H1 (cell line): Measurements from ENCODE around the gene CHI3L2. TPM values are rescaled to one million over a fixed set of nuclear protein-coding genes. Genes with fewer than 3 reads are reported as not detected.

Source experiments
- CTCF ChIA-PET: fragments of 300-600 bp; sonication (Branson Sonifier 250); formaldehyde crosslinking; loops from one replicate; lab custom pipeline; 2021; ENCODE audit not compliant: partially characterized antibody; lab: Charles Lee
- POLR2A ChIA-PET: fragments of 300-600 bp; sonication (Branson Sonifier 250); formaldehyde crosslinking; loops from one replicate; lab custom pipeline; 2021; ENCODE audit warnings: inconsistent platforms; ENCODE audit not compliant: partially characterized antibody; lab: Charles Lee
- DNase-seq, 2 experiments: peaks; one replicate each; pipeline versions ENCODE4 v3.0.0 to v3.0.0-alpha.2; 2010 to 2022; ENCODE audit warnings: low spot score in 2 of 2, low read depth in 1 of 2, mixed read lengths in 1 of 2
- FAIRE-seq: peaks from 2 replicates; lab custom pipeline; 2011; peaks lifted over from hg19 to GRCh38; lab: Jason Lieb, UNC
- H2AFZ ChIP-seq: 2 replicates; pipeline ENCODE4 v1.8.1; 2012; ENCODE audit warnings: low read length, inconsistent platforms
- H2AK5ac ChIP-seq: 2 replicates; pipeline ENCODE4 v1.6.1; 2013; ENCODE audit warnings: low read depth, low read length
- H2BK120ac ChIP-seq: replicated peaks from 2 replicates; pipeline ENCODE3; 2013; ENCODE audit warnings: low read depth, low read length, inconsistent platforms
- H2BK12ac ChIP-seq: 2 replicates; pipeline ENCODE4 v1.6.1; 2013; ENCODE audit warnings: low read depth, low read length
- H2BK15ac ChIP-seq: 2 replicates; pipeline ENCODE4 v1.6.1; 2013; ENCODE audit warnings: low read length
- H2BK20ac ChIP-seq: 2 replicates; pipeline ENCODE4 v1.6.1; 2013; ENCODE audit warnings: low read length
- H2BK5ac ChIP-seq: 2 replicates; pipeline ENCODE4 v1.6.1; 2013; ENCODE audit warnings: low read depth, low read length
- H3K14ac ChIP-seq: 2 replicates; pipeline ENCODE4 v1.6.1; 2013; ENCODE audit warnings: inconsistent platforms; ENCODE audit not compliant: insufficient read length
- H3K18ac ChIP-seq: 2 replicates; pipeline ENCODE4 v1.6.1; 2013; ENCODE audit warnings: low read length; ENCODE audit errors: extremely low read depth
- H3K23ac ChIP-seq: 2 replicates; pipeline ENCODE4 v1.6.1; 2013; ENCODE audit warnings: inconsistent platforms; ENCODE audit not compliant: insufficient read length
- H3K23me2 ChIP-seq: 2 replicates; pipeline ENCODE4 v1.6.1; 2013; ENCODE audit warnings: low read depth, low read length
- H3K27ac ChIP-seq: 2 replicates; pipeline ENCODE4 v1.6.1; 2011; ENCODE audit warnings: low read depth, low read length, inconsistent platforms
- H3K27me3 ChIP-seq, 4 experiments: replicated peaks in 1 of 4; 1 replicate in 1 of 4; 2 replicates in 3 of 4; pipeline versions ENCODE4 v1.6.1 to v1.8.1; 2011 to 2013; ENCODE audit warnings: low read length in 3 of 4, mild to moderate bottlenecking in 3 of 4, inconsistent platforms in 2 of 4, mixed read lengths in 2 of 4, moderate library complexity in 1 of 4; ENCODE audit not compliant: control insufficient read depth in 3 of 4, insufficient read depth in 3 of 4; ENCODE audit errors: extremely low read depth in 1 of 4
- H3K36me3 ChIP-seq, 4 experiments: 2 replicates each; pipeline versions ENCODE4 v1.6.1 to v1.8.1; 2011 to 2013; ENCODE audit warnings: mild to moderate bottlenecking in 4 of 4, low read length in 3 of 4, moderate library complexity in 2 of 4, control low read depth in 1 of 4, inconsistent platforms in 1 of 4; ENCODE audit not compliant: insufficient read depth in 4 of 4, control insufficient read depth in 2 of 4
- H3K4ac ChIP-seq: replicated peaks from 2 replicates; pipeline ENCODE3; 2013; ENCODE audit warnings: low read length, low read depth, mixed read lengths, inconsistent platforms; ENCODE audit not compliant: insufficient read length
- H3K4me1 ChIP-seq, 4 experiments: replicated peaks in 1 of 4; 1 replicate in 1 of 4; 2 replicates in 3 of 4; pipeline versions ENCODE4 v1.6.1 to v1.8.1; 2011 to 2013; ENCODE audit warnings: low read length in 3 of 4, inconsistent platforms in 2 of 4, mixed read lengths in 1 of 4; ENCODE audit not compliant: insufficient read depth in 4 of 4, control insufficient read depth in 3 of 4
- H3K4me2 ChIP-seq, 2 experiments: 2 replicates each; pipeline versions ENCODE4 v1.6.1 to v1.8.1; 2011 to 2013; ENCODE audit warnings: low read depth in 2 of 2, low read length in 2 of 2, control low read depth in 1 of 2, inconsistent platforms in 1 of 2, mild to moderate bottlenecking in 1 of 2; ENCODE audit not compliant: insufficient read depth in 1 of 2
- H3K4me3 ChIP-seq, 4 experiments: fragments of 200-600, 300-600 bp in 1 of 4; sonication (generic), shearing (Covaris generic), sonication (Bioruptor Twin) in 1 of 4; 2 replicates each; pipeline versions ENCODE4 v1.5.1 to v1.8.1; 2011 to 2016; ENCODE audit warnings: low read length in 4 of 4, low read depth in 3 of 4, control low read depth in 2 of 4, inconsistent platforms in 2 of 4, mild to moderate bottlenecking in 2 of 4, mixed read lengths in 1 of 4, moderate library complexity in 1 of 4; ENCODE audit not compliant: insufficient read depth in 2 of 4; ENCODE audit errors: extremely low read depth in 1 of 4
- H3K56ac ChIP-seq: replicated peaks from 2 replicates; pipeline ENCODE3; 2013; ENCODE audit warnings: low read depth, mild to moderate bottlenecking, mixed read lengths, low read length, inconsistent platforms; ENCODE audit not compliant: insufficient read length
- H3K79me1 ChIP-seq: 2 replicates; pipeline ENCODE4 v1.6.1; 2013; ENCODE audit warnings: low read depth, low read length, control low read depth
- H3K79me2 ChIP-seq, 2 experiments: 2 replicates each; pipeline versions ENCODE4 v1.6.1 to v1.8.1; 2012 to 2013; ENCODE audit warnings: low read length in 2 of 2, mild to moderate bottlenecking in 2 of 2, inconsistent platforms in 1 of 2; ENCODE audit not compliant: insufficient read depth in 2 of 2, control insufficient read depth in 1 of 2
- H3K9ac ChIP-seq, 4 experiments: replicated peaks in 1 of 4; 1 replicate in 1 of 4; 2 replicates in 3 of 4; pipeline versions ENCODE4 v1.6.1 to v1.8.1; 2011 to 2013; ENCODE audit warnings: low read depth in 3 of 4, low read length in 3 of 4, control low read depth in 2 of 4, mild to moderate bottlenecking in 2 of 4, moderate library complexity in 2 of 4, inconsistent platforms in 1 of 4; ENCODE audit errors: extremely low read depth in 1 of 4
- H3K9me3 ChIP-seq, 2 experiments: 2 replicates each; pipeline versions ENCODE4 v1.6.1 to v1.8.1; 2012 to 2013; ENCODE audit warnings: mild to moderate bottlenecking in 2 of 2, moderate library complexity in 2 of 2, control low read depth in 1 of 2, inconsistent platforms in 1 of 2, low read depth in 1 of 2, low read length in 1 of 2, mixed read lengths in 1 of 2; ENCODE audit not compliant: insufficient read depth in 2 of 2
- H4K20me1 ChIP-seq, 2 experiments: replicated peaks in 1 of 2; 2 replicates each; pipeline versions ENCODE3 to v1.8.1; 2011 to 2013; ENCODE audit warnings: inconsistent platforms in 2 of 2, low read length in 2 of 2, mild to moderate bottlenecking in 1 of 2; ENCODE audit not compliant: insufficient read depth in 2 of 2, control insufficient read depth in 1 of 2
- H4K5ac ChIP-seq: 2 replicates; pipeline ENCODE4 v1.6.1; 2013; ENCODE audit warnings: low read length, low read depth, mixed read lengths, inconsistent platforms; ENCODE audit not compliant: insufficient read length
- H4K8ac ChIP-seq: 2 replicates; pipeline ENCODE4 v1.8.0; 2013; ENCODE audit warnings: mild to moderate bottlenecking, moderate library complexity, low read length, inconsistent platforms; ENCODE audit not compliant: insufficient read depth; ENCODE audit errors: extremely low read depth
- H4K91ac ChIP-seq: replicated peaks from 2 replicates; pipeline ENCODE3; 2013; ENCODE audit warnings: low read length, mixed read lengths, inconsistent platforms; ENCODE audit not compliant: insufficient read length
- BACH1 ChIP-seq: IDR thresholded peaks from 2 replicates; pipeline ENCODE4 v1.6.1; 2012; ENCODE audit warnings: low read length, improper control_type of control experiment
- CEBPB ChIP-seq: IDR thresholded peaks from 2 replicates; pipeline ENCODE4 v1.6.1; 2012; ENCODE audit warnings: low read depth, low read length
- JUN ChIP-seq: IDR thresholded peaks from 2 replicates; pipeline ENCODE4 v1.6.1; 2011; ENCODE audit warnings: low read depth, mild to moderate bottlenecking, improper control_type of control experiment, low read length
- PHF8 ChIP-seq: fragments of 200-600 bp; sonication (generic); conservative IDR thresholded peaks from 2 replicates; pipeline ENCODE4 v1.7.1; 2012; ENCODE audit warnings: low read depth, mild to moderate bottlenecking, inconsistent platforms, low read length, moderate library complexity
- RNF2 ChIP-seq: fragments of 200-900, 300-1000 bp; sonication (generic); IDR thresholded peaks from 2 replicates; pipeline ENCODE4 v1.7.1; 2016; ENCODE audit warnings: borderline replicate concordance, low read depth, mild to moderate bottlenecking, antibody characterized with exemption, low read length; ENCODE audit not compliant: poor library complexity, severe bottlenecking; ENCODE audit errors: missing control alignments
- SIRT6 ChIP-seq: IDR thresholded peaks from one replicate; pipeline ENCODE4 v1.7.1; 2012; ENCODE audit warnings: low read length, inconsistent platforms
- SIX5 ChIP-seq: IDR thresholded peaks from 2 replicates; pipeline ENCODE4 v1.6.1; 2011; ENCODE audit warnings: mild to moderate bottlenecking, low read depth, low read length
- WGBS, 2 experiments: shearing (Covaris generic) in 1 of 2; methylation state at CpG; one replicate each; pipeline versions ENCODE4 v1.1.6 to v1.1.7; 2013 to 2015; ENCODE audit warnings: low lambda C conversion rate in 2 of 2, mixed read lengths in 2 of 2, inconsistent platforms in 1 of 2, low coverage in 1 of 2, missing lambda C conversion rate in 1 of 2; ENCODE audit not compliant: insufficient replicate concordance in 2 of 2, insufficient coverage in 1 of 2, insufficient read length in 1 of 2; ENCODE audit errors: extremely low coverage in 1 of 2, missing lambda C conversion rate in 1 of 2; 5-methylcytosine and 5-hydroxymethylcytosine counted together
- polyA plus RNA-seq, 7 experiments: library from polyadenylated mRNA; depleted of rRNA in 3 of 7; stranded (reverse) in 5 of 7; unstranded in 2 of 7; fragments of >200 nt in 5 of 7; fragments of 200-250 nt in 2 of 7; gene quantifications; 1 replicate in 5 of 7; 2 replicates in 1 of 7; 4 replicates in 1 of 7; pipeline versions ENCODE4 v1.2.1 to v1.2.3, GENCODE V29; 2011 to 2013; ENCODE audit warnings: missing spikeins in 2 of 7, mixed read lengths in 2 of 7
- total RNA-seq: library from RNA; stranded (reverse); fragmentation: NEBNext Ultra II Directional; extraction: Animal tissue kit (Norgen Biotek cat#: 25700); gene quantifications from 2 replicates; pipeline ENCODE4 v1.2.1, GENCODE V29; 2021
- TF ChIP-seq, protein P1 (sequence below): IDR thresholded peaks from 2 replicates; pipeline ENCODE4 v1.6.1; 2011; ENCODE audit warnings: low read depth, mild to moderate bottlenecking, low read length; ENCODE audit not compliant: insufficient read depth
- TF ChIP-seq, protein P2 (sequence below): IDR thresholded peaks from 2 replicates; pipeline ENCODE4 v1.6.1; 2012; ENCODE audit warnings: inconsistent platforms

Gene CHI3L2
- total and polyA plus RNA-seq, 2 of the 8 experiments (the other 6 are each of a cell fraction or from before 2014, with no cell fraction given): not detected

GRCh38 chr1:111183308-111184069 lies 44.0 kb upstream of the CHI3L2 start:
- Histone ChIP-seq H3K4me3 (no peak overlapping the region), H3K23me2 (no peaks in the 10 kb centered on the region), H4K20me1 (no peaks in the 10 kb centered on the region), H2AFZ (no peak overlapping the region), H2AK5ac (no peak overlapping the region), H4K91ac (no peak overlapping the region), H2BK20ac (no peak overlapping the region), H3K56ac (no peak overlapping the region), H3K36me3 (peaks cover 0 to 23% (median 17%) of the 10 kb centered on the region in 4 experiments), H3K9ac (no peak overlapping the region), H3K14ac (no peak overlapping the region), H3K27me3 (no peaks in the 10 kb centered on the region), H2BK15ac (no peak overlapping the region), H3K79me1 (no peaks in the 10 kb centered on the region), H3K23ac (no peak overlapping the region), H3K27ac (no peak overlapping the region), H4K5ac (no peak overlapping the region), H3K79me2 (no peaks in the 10 kb centered on the region), H2BK5ac (no peak overlapping the region), H3K4me2 (no peak overlapping the region), H3K9me3 (no peaks in the 10 kb centered on the region), H3K4ac (no peak overlapping the region), H3K4me1 (no peaks in the 10 kb centered on the region), H3K18ac (no peak overlapping the region), H4K8ac (no peak overlapping the region), H2BK120ac (no peak overlapping the region), H2BK12ac (no peak overlapping the region)
- ChIA-PET CTCF (interaction anchor here (1.0 to 1.1 kb wide), 4 partner anchors 14 to 217 kb away, joined by 3 to 4 read pairs (median 3); no protein-coding TSS in a partner anchor), POLR2A (interaction anchor here (1.2 kb wide), 1 partner anchor 12 kb away, joined by 3 read pairs; no protein-coding TSS in a partner anchor)
- FAIRE-seq (no peak), DNase-seq (no peak)
- WGBS, 2 experiments: 85% methylated on average over 6 of the region's 6 CpGs; no CpG with 5 or more reads in 1 of the 2 experiments
- TF ChIP-seq, protein P1, sequence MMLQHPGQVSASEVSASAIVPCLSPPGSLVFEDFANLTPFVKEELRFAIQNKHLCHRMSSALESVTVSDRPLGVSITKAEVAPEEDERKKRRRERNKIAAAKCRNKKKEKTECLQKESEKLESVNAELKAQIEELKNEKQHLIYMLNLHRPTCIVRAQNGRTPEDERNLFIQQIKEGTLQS: no peak
- TF ChIP-seq BACH1 (no peak), SIRT6 (no peak), CEBPB (no peak), RNF2 (no peak), PHF8 (no peak), SIX5 (no peak), JUN (no peak)
- TF ChIP-seq, protein P2, sequence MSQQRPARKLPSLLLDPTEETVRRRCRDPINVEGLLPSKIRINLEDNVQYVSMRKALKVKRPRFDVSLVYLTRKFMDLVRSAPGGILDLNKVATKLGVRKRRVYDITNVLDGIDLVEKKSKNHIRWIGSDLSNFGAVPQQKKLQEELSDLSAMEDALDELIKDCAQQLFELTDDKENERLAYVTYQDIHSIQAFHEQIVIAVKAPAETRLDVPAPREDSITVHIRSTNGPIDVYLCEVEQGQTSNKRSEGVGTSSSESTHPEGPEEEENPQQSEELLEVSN: no peak
